Motor neuron (in vitro differentiated cells): Measurements from ENCODE around the gene PITPNC1. TPM values are rescaled to one million over a fixed set of nuclear protein-coding genes. Genes with fewer than 3 reads are reported as not detected.
"Not testable (repeated sequence)": the region's sequence is repeated elsewhere in the genome, so short reads cannot be mapped to it uniquely, and the experiment has no call there.

Source experiments
- ATAC-seq, 8 experiments: fragments of 200-7000 bp; cut with Tn5 transposase; replicated peaks in 6 of 8; 2 replicates each; pipeline ENCODE4 v1.8.0; 2021; ENCODE audit warnings: mild to moderate bottlenecking in 8 of 8, moderate library complexity in 8 of 8
- H3K27ac ChIP-seq, 2 donors: fragments of 250-450 bp; sonication (Bioruptor Pico); 2 replicates each; pipeline ENCODE4 v1.9.0; 2021; ENCODE audit warnings: antibody characterized with exemption in 2 of 2, mild to moderate bottlenecking in 2 of 2, moderate library complexity in 1 of 2
- H3K4me1 ChIP-seq, 2 donors: fragments of 250-450 bp; sonication (Bioruptor Pico); replicated peaks in 1 of 2; 2 replicates each; pipeline ENCODE4 v1.6.1; 2021; ENCODE audit warnings: antibody characterized with exemption in 2 of 2, mild to moderate bottlenecking in 2 of 2, moderate library complexity in 1 of 2
- H3K4me3 ChIP-seq, 5 donors: fragments of 250-450 bp; sonication (Bioruptor Pico); 2 replicates each; pipeline ENCODE4 v1.9.0; 2021; ENCODE audit warnings: antibody characterized with exemption in 5 of 5, mild to moderate bottlenecking in 5 of 5, moderate library complexity in 4 of 5
- WGBS, 10 experiments: fragments of 450-650 bp; shearing (Covaris generic); methylation state at CpG; one replicate each; pipeline ENCODE4 v1.0.0; 2022; 5-methylcytosine and 5-hydroxymethylcytosine counted together
- in situ Hi-C, 9 experiments: fragments of 400-800 bp; cut with MboI; loops; one replicate each; pipeline ENCODE4 v1.15.0; 2021; ENCODE audit warnings: low sequenced_read_pairs in 9 of 9, low pct_unique_long_range_greater_than_20kb in 2 of 9; ENCODE audit not compliant: unreplicated experiment in 9 of 9
- total RNA-seq, 8 experiments: library from RNA; unstranded; fragments of 300-600 nt; gene quantifications; 2 replicates each; pipeline versions ENCODE4 v1.2.3 to v1.2.4, GENCODE V29; 2022

PITPNC1 gene
- total RNA-seq, 8 experiments from 2014 or later = 8.8 to 67.0 (median 19.7) TPM

- no peak overlapping the region for H3K27ac ChIP-seq
- ATAC-seq = no peak
- in situ Hi-C loops = no loop called here
- 54 to 100% (median 89%) methylated on average over 2 to 5 of the region's 5 CpGs; no CpG with 5 or more reads in 4 of the 10 experiments for WGBS, 10 experiments
- peaks cover under 1 to 14% of the 10 kb centered on the region in 2 donors for H3K4me1 ChIP-seq
- no peak overlapping the region for H3K4me3 ChIP-seq
Observed at GRCh38 chr17:67642488-67642887, 265.4 kb downstream of the PITPNC1 start.

DNA sequence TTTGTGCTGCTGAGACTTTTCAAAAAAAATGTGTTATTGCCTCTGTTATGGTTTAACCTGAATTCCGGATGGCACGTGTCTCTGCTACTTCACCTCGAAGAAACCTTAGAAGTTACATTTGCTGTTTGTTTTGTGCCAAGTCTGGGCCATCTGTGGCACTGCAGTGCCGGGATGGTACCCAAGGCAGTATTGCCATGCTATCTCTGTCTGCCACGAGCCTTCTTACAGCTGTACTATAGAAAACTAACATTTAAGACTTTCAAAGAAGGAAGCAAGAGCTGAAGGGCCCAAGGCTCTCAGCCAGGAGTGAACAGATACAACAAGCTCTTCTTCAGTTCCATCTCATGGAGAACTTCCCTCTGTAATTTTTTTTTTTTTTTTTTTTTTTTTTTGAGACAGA is 267.0 kb downstream of the PITPNC1 start:
- Histone ChIP-seq H3K27ac (no peak overlapping the region), H3K4me3 (no peak overlapping the region), H3K4me1 (peaks cover 0 to 11% of the 10 kb centered on the region in 2 donors)
- ATAC-seq = no peak
- WGBS, 10 experiments = 14 to 100% (median 98%) methylated on average over 1 to 5 of the region's 5 CpGs
- in situ Hi-C loops = no loop called here

GRCh38 chr17:67645195-67645594 is 268.1 kb downstream of the PITPNC1 start:
- H3K4me1 ChIP-seq, in situ Hi-C loops, H3K4me3 ChIP-seq, ATAC-seq, H3K27ac ChIP-seq: not testable (repeated sequence)
- WGBS, 10 experiments = 67 to 100% (median 93%) methylated on average over 1 to 6 of the region's 8 CpGs; no CpG with 5 or more reads in 5 of the 10 experiments

DNA sequence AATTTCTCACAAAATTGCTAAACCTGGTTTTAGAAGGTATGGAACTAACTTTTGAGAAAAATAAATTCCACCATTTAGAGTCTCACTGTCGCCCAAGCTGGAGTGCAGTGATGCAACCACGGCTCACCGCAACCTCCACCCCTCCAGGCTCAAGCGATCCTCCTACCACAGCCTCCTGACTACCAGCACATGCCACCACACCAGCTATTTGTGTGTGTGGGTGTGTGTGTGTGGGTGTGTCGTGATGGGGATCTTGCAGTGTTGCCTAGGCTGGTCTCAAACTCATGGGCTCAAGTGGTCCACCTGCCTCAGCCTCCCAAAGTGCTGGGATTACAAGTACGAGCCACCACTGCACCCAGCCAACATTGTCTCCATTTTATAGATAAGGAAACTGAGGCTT is 269.4 kb downstream of the PITPNC1 start:
- no peak overlapping the region for H3K27ac ChIP-seq
- no peak overlapping the region for H3K4me3 ChIP-seq
- in situ Hi-C loops = no loop called here
- WGBS, 10 experiments = 93 to 100% (median 97%) methylated on average over 1 to 5 of the region's 6 CpGs; no CpG with 5 or more reads in 3 of the 10 experiments
- no peak for ATAC-seq
- no peaks in the 10 kb centered on the region for H3K4me1 ChIP-seq

GRCh38 chr17:67647482-67647881 is 270.4 kb downstream of the PITPNC1 start:
- H3K4me1 ChIP-seq = no peaks in the 10 kb centered on the region
- H3K27ac ChIP-seq = no peak overlapping the region
- in situ Hi-C loops = no loop called here
- 71 to 100% (median 93%) methylated on average over 1 to 5 of the region's 5 CpGs for WGBS, 10 experiments
- ATAC-seq = no peak
- H3K4me3 ChIP-seq = no peak overlapping the region

- no peak overlapping the region for H3K27ac ChIP-seq
- in situ Hi-C loops = no loop called here
- ATAC-seq = no peak
- no peaks in the 10 kb centered on the region for H3K4me1 ChIP-seq
- H3K4me3 ChIP-seq = no peak overlapping the region
- WGBS, 10 experiments = 38 to 100% (median 90%) methylated on average over 2 to 6 of the region's 6 CpGs
Observed at GRCh38 chr17:67648032-67648905, 271.2 kb downstream of the PITPNC1 start.

DNA sequence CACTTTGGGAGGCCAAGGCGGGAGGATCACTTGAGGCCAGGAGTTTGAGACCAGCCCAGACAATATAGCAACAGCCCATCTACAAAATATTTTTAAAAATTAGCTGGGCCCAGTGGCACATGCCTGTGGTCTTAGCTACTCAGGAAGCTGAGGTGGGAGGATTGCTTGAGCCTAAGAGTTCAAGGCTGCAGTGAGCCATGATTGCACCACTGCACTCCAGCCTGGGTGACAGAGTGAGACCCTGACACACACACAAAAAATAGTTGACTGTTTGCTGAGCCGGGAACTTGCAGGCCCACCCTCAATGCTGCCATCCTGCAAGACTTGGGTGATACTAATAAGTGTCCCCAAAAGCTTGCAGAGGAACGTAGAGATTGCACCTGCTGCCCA is 271.8 kb downstream of the PITPNC1 start:
- in situ Hi-C loops, ATAC-seq, H3K27ac ChIP-seq, H3K4me3 ChIP-seq, H3K4me1 ChIP-seq: not testable (repeated sequence)
- WGBS, 10 experiments = 63 to 100% (median 100%) methylated on average over 1 to 2 of the region's 3 CpGs; no CpG with 5 or more reads in 1 of the 10 experiments

GRCh38 chr17:67649891-67650290 is 272.8 kb downstream of the PITPNC1 start:
- in situ Hi-C loops = no loop called here
- Histone ChIP-seq H3K27ac (no peak overlapping the region), H3K4me3 (no peak overlapping the region), H3K4me1 (no peaks in the 10 kb centered on the region)
- ATAC-seq = no peak
- WGBS, 10 experiments = 79 to 100% (median 82%) methylated on average over 1 to 2 of the region's 3 CpGs; no CpG with 5 or more reads in 2 of the 10 experiments

GRCh38 chr17:67651218-67651579 is 274.1 kb downstream of the PITPNC1 start:
- H3K4me1 ChIP-seq, in situ Hi-C loops, ATAC-seq, H3K4me3 ChIP-seq, H3K27ac ChIP-seq: not testable (repeated sequence)
- 71 to 100% (median 100%) methylated on average over 1 to 4 of the region's 7 CpGs; no CpG with 5 or more reads in 3 of the 10 experiments for WGBS, 10 experiments

GRCh38 chr17:67652433-67652832 is 275.4 kb downstream of the PITPNC1 start:
- ATAC-seq = no peak
- in situ Hi-C loops = no loop called here
- no peak overlapping the region for H3K27ac ChIP-seq
- H3K4me3 ChIP-seq = no peak overlapping the region
- 80 to 100% (median 97%) methylated on average over 1 to 9 of the region's 14 CpGs; no CpG with 5 or more reads in 3 of the 10 experiments for WGBS, 10 experiments
- H3K4me1 ChIP-seq = no peaks in the 10 kb centered on the region

- H3K4me3 ChIP-seq = no peak overlapping the region
- no peak for ATAC-seq
- no peak overlapping the region for H3K27ac ChIP-seq
- no peaks in the 10 kb centered on the region for H3K4me1 ChIP-seq
- in situ Hi-C loops = no loop called here
- WGBS, 10 experiments = 60 to 96% (median 86%) methylated on average over 1 to 5 of the region's 7 CpGs; no CpG with 5 or more reads in 5 of the 10 experiments
Observed at GRCh38 chr17:67655478-67656148, 278.5 kb downstream of the PITPNC1 start.

DNA sequence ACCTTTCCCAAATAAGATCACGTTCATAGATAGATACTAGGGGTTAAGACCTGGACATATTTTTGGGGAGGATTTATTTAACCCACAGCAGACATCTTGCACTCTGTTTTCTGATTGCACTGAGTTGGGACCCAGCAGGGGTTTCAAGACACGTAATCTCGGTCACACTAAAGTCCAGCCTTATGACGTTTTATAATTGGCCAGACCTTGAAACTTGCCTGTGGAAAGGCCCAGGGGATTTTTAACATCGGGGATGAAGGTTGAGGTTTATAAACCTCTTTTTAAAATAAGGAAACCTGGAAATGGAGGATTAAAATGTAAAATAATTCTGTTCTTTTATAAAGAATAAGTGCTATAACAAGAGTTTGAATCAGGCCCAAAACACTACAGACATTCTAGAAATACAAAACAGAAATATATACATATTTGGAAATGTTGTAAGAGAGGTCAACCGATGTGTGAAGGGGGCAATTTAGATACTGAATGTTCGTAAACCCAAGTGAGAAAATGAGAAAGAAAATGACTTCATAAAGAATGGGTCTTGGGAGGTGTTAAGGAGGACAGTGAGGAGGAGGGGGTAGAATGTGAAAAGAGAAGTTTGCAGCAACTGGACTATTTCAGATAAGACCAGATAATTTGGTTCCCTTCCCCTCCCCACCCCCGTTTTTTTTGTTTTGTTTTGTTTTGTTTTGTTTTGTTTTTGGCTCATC is 279.6 kb downstream of the PITPNC1 start:
- in situ Hi-C loops = no loop called here
- Histone ChIP-seq H3K27ac (no peak overlapping the region), H3K4me1 (no peaks in the 10 kb centered on the region), H3K4me3 (no peak overlapping the region)
- 68 to 96% (median 87%) methylated on average over 3 to 8 of the region's 8 CpGs for WGBS, 10 experiments
- no peak for ATAC-seq

GRCh38 chr17:67657596-67657995 is 280.5 kb downstream of the PITPNC1 start:
- no peak overlapping the region for H3K4me3 ChIP-seq
- no peak for ATAC-seq
- H3K27ac ChIP-seq = no peak overlapping the region
- in situ Hi-C loops = no loop called here
- 73 to 98% (median 90%) methylated on average over 1 to 4 of the region's 4 CpGs; no CpG with 5 or more reads in 1 of the 10 experiments for WGBS, 10 experiments
- H3K4me1 ChIP-seq = no peaks in the 10 kb centered on the region
